Memory B cell (primary cell): ENCODE results near the gene MOCS1.

Experiments
- ATAC-seq: fragments of 150-1000 bp; cut with Tn5 transposase; 2 replicates; pipeline ENCODE4 v1.10.0; 2021; ENCODE audit warnings: low read depth, mild to moderate bottlenecking, moderate library complexity
- DNase-seq, 2 donors: peaks; one replicate each; pipeline ENCODE4 v3.0.0; 2022; ENCODE audit warnings: low spot score in 2 of 2
- H3K27ac Mint-ChIP-seq: one replicate; pipeline ENCODE4 v1.8.0; 2022; ENCODE audit warnings: mild to moderate bottlenecking, moderate library complexity, mixed read lengths
- H3K27me3 Mint-ChIP-seq: one replicate; pipeline ENCODE4 v1.8.0; 2022; ENCODE audit warnings: mixed read lengths
- H3K36me3 Mint-ChIP-seq: one replicate; pipeline ENCODE4 v1.8.0; 2022; ENCODE audit warnings: mild to moderate bottlenecking, mixed read lengths
- H3K4me1 Mint-ChIP-seq: one replicate; pipeline ENCODE4 v1.8.0; 2022; ENCODE audit warnings: mixed read lengths
- H3K4me3 Mint-ChIP-seq: one replicate; pipeline ENCODE4 v1.8.0; 2022; ENCODE audit warnings: mild to moderate bottlenecking, moderate library complexity, mixed read lengths
- H3K9me3 Mint-ChIP-seq: one replicate; pipeline ENCODE4 v1.8.0; 2022; ENCODE audit warnings: mixed read lengths

MOCS1 gene

GRCh38 chr6:39925191-39925930 is 8.9 kb downstream of the MOCS1 start:
- ATAC-seq = no peak

GRCh38 chr6:39924283-39924682 is 10.0 kb downstream of the MOCS1 start:
- no peak overlapping the region for H3K4me3 Mint-ChIP-seq
- ATAC-seq = no peak
- H3K9me3 Mint-ChIP-seq = peaks cover 1% of the 10 kb centered on the region
- no peak for DNase-seq
- no peak overlapping the region for H3K27ac Mint-ChIP-seq
- no peaks in the 10 kb centered on the region for H3K4me1 Mint-ChIP-seq
- no peaks in the 10 kb centered on the region for H3K36me3 Mint-ChIP-seq
- no peaks in the 10 kb centered on the region for H3K27me3 Mint-ChIP-seq

More at GRCh38 chr6:39925191-39925930, 8.9 kb downstream of the MOCS1 start:
- H3K4me1 Mint-ChIP-seq = no peaks in the 10 kb centered on the region
- no peak overlapping the region for H3K4me3 Mint-ChIP-seq
- H3K27ac Mint-ChIP-seq = no peak overlapping the region
- H3K36me3 Mint-ChIP-seq = no peaks in the 10 kb centered on the region
- DNase-seq = no peak
- peaks cover 3% of the 10 kb centered on the region for H3K27me3 Mint-ChIP-seq
- H3K9me3 Mint-ChIP-seq = peaks cover 1% of the 10 kb centered on the region

GRCh38 chr6:39923861-39924260 is 10.4 kb downstream of the MOCS1 start:
- no peak overlapping the region for H3K27ac Mint-ChIP-seq
- peaks cover 1% of the 10 kb centered on the region for H3K9me3 Mint-ChIP-seq
- H3K27me3 Mint-ChIP-seq = peaks cover under 1% of the 10 kb centered on the region
- DNase-seq = no peak
- no peak overlapping the region for H3K4me3 Mint-ChIP-seq
- ATAC-seq = no peak
- H3K36me3 Mint-ChIP-seq = no peaks in the 10 kb centered on the region
- no peaks in the 10 kb centered on the region for H3K4me1 Mint-ChIP-seq

GRCh38 chr6:39923394-39923793 is 10.9 kb downstream of the MOCS1 start:
- ATAC-seq (no peak), DNase-seq (no peak)
- no peak overlapping the region for H3K4me3 Mint-ChIP-seq
- H3K27me3 Mint-ChIP-seq = peaks cover 1% of the 10 kb centered on the region
- H3K36me3 Mint-ChIP-seq = no peaks in the 10 kb centered on the region
- H3K9me3 Mint-ChIP-seq = peaks cover 1% of the 10 kb centered on the region
- H3K27ac Mint-ChIP-seq = no peak overlapping the region
- no peaks in the 10 kb centered on the region for H3K4me1 Mint-ChIP-seq

- Mint-ChIP-seq H3K27ac (no peak overlapping the region), H3K27me3 (peaks cover 1% of the 10 kb centered on the region), H3K9me3 (peaks cover 1% of the 10 kb centered on the region), H3K36me3 (no peaks in the 10 kb centered on the region), H3K4me1 (no peaks in the 10 kb centered on the region), H3K4me3 (no peak overlapping the region)
- no peak for DNase-seq
- no peak for ATAC-seq
These were observed 11.4 kb downstream of the MOCS1 start for GRCh38 chr6:39922821-39923220.

GRCh38 chr6:39920157-39920556 is 14.1 kb downstream of the MOCS1 start:
- no peaks in the 10 kb centered on the region for H3K36me3 Mint-ChIP-seq
- DNase-seq (no peak), ATAC-seq (no peak)
- H3K4me3 Mint-ChIP-seq = no peak overlapping the region
- peaks cover 1% of the 10 kb centered on the region for H3K27me3 Mint-ChIP-seq
- H3K9me3 Mint-ChIP-seq = no peaks in the 10 kb centered on the region
- no peak overlapping the region for H3K27ac Mint-ChIP-seq
- H3K4me1 Mint-ChIP-seq = no peaks in the 10 kb centered on the region

GRCh38 chr6:39918831-39919230 is 15.4 kb downstream of the MOCS1 start:
- ATAC-seq (no peak), DNase-seq (no peak)
- Mint-ChIP-seq H3K4me3 (no peak overlapping the region), H3K9me3 (no peaks in the 10 kb centered on the region), H3K4me1 (no peaks in the 10 kb centered on the region), H3K27ac (no peak overlapping the region), H3K27me3 (peaks cover 8% of the 10 kb centered on the region), H3K36me3 (no peaks in the 10 kb centered on the region)

- H3K27ac Mint-ChIP-seq = no peak overlapping the region
- no peaks in the 10 kb centered on the region for H3K9me3 Mint-ChIP-seq
- no peak overlapping the region for H3K4me3 Mint-ChIP-seq
- peaks cover 8% of the 10 kb centered on the region for H3K27me3 Mint-ChIP-seq
- H3K4me1 Mint-ChIP-seq = no peaks in the 10 kb centered on the region
- H3K36me3 Mint-ChIP-seq = no peaks in the 10 kb centered on the region
- DNase-seq (no peak), ATAC-seq (no peak)
These were observed 16.3 kb downstream of the MOCS1 start for GRCh38 chr6:39917981-39918380.

- Mint-ChIP-seq H3K27me3 (peaks cover 8% of the 10 kb centered on the region), H3K4me1 (no peaks in the 10 kb centered on the region), H3K9me3 (no peaks in the 10 kb centered on the region), H3K36me3 (no peaks in the 10 kb centered on the region), H3K27ac (no peak overlapping the region), H3K4me3 (no peak overlapping the region)
- no peak for ATAC-seq
- no peak for DNase-seq
These were observed 16.9 kb downstream of the MOCS1 start for GRCh38 chr6:39917329-39917728.

- Mint-ChIP-seq H3K36me3 (no peaks in the 10 kb centered on the region), H3K9me3 (no peaks in the 10 kb centered on the region), H3K27me3 (peaks cover 8% of the 10 kb centered on the region), H3K4me1 (no peaks in the 10 kb centered on the region), H3K4me3 (no peak overlapping the region), H3K27ac (no peak overlapping the region)
- DNase-seq = no peak
- ATAC-seq = no peak
These were observed 18.4 kb downstream of the MOCS1 start for GRCh38 chr6:39915866-39916265.

- Mint-ChIP-seq H3K36me3 (no peaks in the 10 kb centered on the region), H3K27ac (no peak overlapping the region), H3K9me3 (no peaks in the 10 kb centered on the region), H3K4me1 (no peaks in the 10 kb centered on the region), H3K4me3 (no peak overlapping the region), H3K27me3 (peaks cover 8% of the 10 kb centered on the region)
- no peak for DNase-seq
- ATAC-seq = no peak
These were observed 20.0 kb downstream of the MOCS1 start for GRCh38 chr6:39914239-39914638.

GRCh38 chr6:39913391-39913916 is 20.8 kb downstream of the MOCS1 start:
- ATAC-seq = no peak
- Mint-ChIP-seq H3K4me1 (no peaks in the 10 kb centered on the region), H3K27me3 (peaks cover 8% of the 10 kb centered on the region), H3K4me3 (no peak overlapping the region), H3K9me3 (no peaks in the 10 kb centered on the region), H3K36me3 (no peaks in the 10 kb centered on the region), H3K27ac (no peak overlapping the region)
- DNase-seq = no peak

GRCh38 chr6:39912446-39912845 is 21.8 kb downstream of the MOCS1 start:
- H3K9me3 Mint-ChIP-seq = no peaks in the 10 kb centered on the region
- DNase-seq (no peak), ATAC-seq (no peak)
- no peak overlapping the region for H3K4me3 Mint-ChIP-seq
- no peaks in the 10 kb centered on the region for H3K4me1 Mint-ChIP-seq
- no peaks in the 10 kb centered on the region for H3K36me3 Mint-ChIP-seq
- no peak overlapping the region for H3K27ac Mint-ChIP-seq
- peaks cover 8% of the 10 kb centered on the region for H3K27me3 Mint-ChIP-seq

GRCh38 chr6:39911513-39912125 is 22.6 kb downstream of the MOCS1 start:
- no peak for DNase-seq
- ATAC-seq = no peak
- H3K27ac Mint-ChIP-seq = no peak overlapping the region
- no peaks in the 10 kb centered on the region for H3K9me3 Mint-ChIP-seq
- H3K4me3 Mint-ChIP-seq = no peak overlapping the region
- no peaks in the 10 kb centered on the region for H3K4me1 Mint-ChIP-seq
- H3K36me3 Mint-ChIP-seq = no peaks in the 10 kb centered on the region
- peaks cover 8% of the 10 kb centered on the region for H3K27me3 Mint-ChIP-seq

- Mint-ChIP-seq H3K27ac (no peak overlapping the region), H3K4me1 (no peaks in the 10 kb centered on the region), H3K27me3 (peaks cover 8% of the 10 kb centered on the region), H3K9me3 (no peaks in the 10 kb centered on the region), H3K4me3 (no peak overlapping the region), H3K36me3 (no peaks in the 10 kb centered on the region)
- no peak for DNase-seq
- no peak for ATAC-seq
These were observed 23.5 kb downstream of the MOCS1 start for GRCh38 chr6:39910744-39911143.
